ENCODE results near the gene ZFP64.

DNA sequence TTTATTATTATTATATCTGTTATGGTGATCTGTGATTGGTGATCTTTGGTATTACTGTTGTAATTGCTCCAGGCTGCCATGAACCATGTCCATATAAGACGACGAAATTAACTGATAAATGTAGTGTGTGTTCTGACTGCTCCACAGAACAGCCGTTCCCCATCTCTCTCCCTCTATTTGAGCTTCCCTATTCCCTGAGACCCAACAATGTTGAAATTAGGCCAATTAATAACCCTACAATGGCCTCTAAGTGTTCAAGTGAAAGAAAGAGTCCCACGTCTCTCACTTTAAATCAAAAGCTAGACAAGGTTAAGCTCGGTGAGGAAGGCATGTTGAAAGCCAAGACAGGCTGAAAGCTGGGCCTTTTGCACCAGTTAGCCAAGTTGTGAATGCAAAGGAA is 51.6 kb downstream of the ZFP64 start:
- TF ChIP-seq, protein P1, sequence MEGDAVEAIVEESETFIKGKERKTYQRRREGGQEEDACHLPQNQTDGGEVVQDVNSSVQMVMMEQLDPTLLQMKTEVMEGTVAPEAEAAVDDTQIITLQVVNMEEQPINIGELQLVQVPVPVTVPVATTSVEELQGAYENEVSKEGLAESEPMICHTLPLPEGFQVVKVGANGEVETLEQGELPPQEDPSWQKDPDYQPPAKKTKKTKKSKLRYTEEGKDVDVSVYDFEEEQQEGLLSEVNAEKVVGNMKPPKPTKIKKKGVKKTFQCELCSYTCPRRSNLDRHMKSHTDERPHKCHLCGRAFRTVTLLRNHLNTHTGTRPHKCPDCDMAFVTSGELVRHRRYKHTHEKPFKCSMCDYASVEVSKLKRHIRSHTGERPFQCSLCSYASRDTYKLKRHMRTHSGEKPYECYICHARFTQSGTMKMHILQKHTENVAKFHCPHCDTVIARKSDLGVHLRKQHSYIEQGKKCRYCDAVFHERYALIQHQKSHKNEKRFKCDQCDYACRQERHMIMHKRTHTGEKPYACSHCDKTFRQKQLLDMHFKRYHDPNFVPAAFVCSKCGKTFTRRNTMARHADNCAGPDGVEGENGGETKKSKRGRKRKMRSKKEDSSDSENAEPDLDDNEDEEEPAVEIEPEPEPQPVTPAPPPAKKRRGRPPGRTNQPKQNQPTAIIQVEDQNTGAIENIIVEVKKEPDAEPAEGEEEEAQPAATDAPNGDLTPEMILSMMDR (IDR thresholded peaks at IDR 0.05) = no peak
- TF ChIP-seq POLR2A (IDR thresholded peaks at IDR 0.05) (no peak), POLR2AphosphoS5 (IDR thresholded peaks at IDR 0.05) (no peak)
